Mesangial cell (primary cell): Measurements from ENCODE around the gene OR4K13. TPM values are rescaled to one million over a fixed set of nuclear protein-coding genes. Genes with fewer than 3 reads are reported as not detected.

Experiments
- total RNA-seq: library from RNA; depleted of rRNA; stranded (reverse); fragments of >200 nt; gene quantifications from 2 replicates; pipeline ENCODE4 v1.2.3, GENCODE V29; 2015

Gene OR4K13, protein sequence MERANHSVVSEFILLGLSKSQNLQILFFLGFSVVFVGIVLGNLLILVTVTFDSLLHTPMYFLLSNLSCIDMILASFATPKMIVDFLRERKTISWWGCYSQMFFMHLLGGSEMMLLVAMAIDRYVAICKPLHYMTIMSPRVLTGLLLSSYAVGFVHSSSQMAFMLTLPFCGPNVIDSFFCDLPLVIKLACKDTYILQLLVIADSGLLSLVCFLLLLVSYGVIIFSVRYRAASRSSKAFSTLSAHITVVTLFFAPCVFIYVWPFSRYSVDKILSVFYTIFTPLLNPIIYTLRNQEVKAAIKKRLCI
- not detected in 2 replicates for total RNA-seq

DNA sequence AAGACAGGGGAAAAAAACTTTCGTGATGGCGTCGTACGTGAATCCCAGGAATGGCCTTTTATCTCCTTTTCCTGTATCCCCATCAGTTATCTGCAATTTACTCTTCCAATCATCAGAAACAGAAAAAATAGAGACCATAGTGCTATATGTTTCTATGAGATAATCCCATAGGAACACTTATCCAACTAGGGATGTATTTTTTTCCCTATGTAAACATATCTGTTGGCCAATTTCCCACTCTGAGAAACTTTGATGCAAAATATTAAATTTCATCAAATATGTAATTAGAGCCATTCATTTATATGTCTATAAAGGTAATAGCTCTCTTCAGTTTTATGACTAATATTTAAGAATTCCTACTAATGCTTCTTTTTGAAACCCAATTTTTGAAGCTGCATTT, at the start of gene OR4K13:
Gene OR4K13 (minus strand): TSS at position 101 of the 400 bp plus-strand sequence. CDS start 1,280 bp downstream, outside the sequence.

DNA sequence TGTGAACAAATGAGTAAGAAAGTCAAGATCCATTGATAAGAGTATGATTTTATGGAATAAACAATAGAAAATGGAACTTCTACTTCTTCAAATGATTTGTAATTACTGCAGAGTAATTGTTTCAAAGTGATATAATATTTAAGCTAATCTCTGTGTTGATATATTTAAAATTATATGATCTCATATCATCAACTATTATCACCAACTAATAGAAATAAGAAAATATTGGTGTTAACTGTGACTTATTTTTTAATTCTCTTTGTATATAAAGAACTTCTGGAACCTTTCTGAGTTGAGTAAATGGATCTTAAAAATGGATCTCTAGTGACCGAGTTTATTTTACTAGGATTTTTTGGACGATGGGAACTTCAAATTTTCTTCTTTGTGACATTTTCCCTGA, 23.9 kb upstream of the OR4K13 start, which contains the start of gene OR4L1:
Gene OR4L1 (plus strand): TSS at position 301 of the 400 bp plus-strand sequence. CDS start 0 bp downstream, at position 301.

DNA sequence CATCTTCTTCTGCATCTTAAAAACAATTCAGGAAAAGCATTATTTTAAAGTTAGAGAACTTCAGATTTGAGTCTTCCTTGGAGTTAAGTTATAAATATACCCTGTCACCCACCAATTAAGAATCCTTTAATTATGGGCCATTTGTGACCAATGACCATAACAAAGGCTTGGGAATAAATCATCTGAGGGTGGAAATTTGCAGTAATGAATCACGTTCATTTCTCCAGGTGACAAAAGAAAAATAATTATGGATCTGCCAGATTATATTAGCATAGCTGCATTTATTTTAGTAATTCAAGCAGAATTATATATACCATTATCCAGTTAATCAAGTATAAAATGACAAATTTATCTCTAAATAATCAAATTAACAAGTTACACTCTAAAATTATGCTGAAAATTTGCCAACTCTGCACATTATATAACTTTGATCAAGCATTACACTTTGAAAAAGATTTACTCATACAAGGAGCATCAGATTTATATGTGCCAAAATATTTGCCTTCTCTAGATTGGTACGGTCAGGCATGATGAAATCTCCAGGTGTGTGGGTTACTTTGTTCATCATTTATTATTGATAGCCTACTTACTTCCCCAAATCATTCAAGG, 16.5 kb downstream of the OR4K13 start, which contains the start of gene OR4K14:
Gene OR4K14 (minus strand): TSS at position 51 of the 609 bp plus-strand sequence. CDS start 4,114 bp downstream, outside the sequence.

DNA sequence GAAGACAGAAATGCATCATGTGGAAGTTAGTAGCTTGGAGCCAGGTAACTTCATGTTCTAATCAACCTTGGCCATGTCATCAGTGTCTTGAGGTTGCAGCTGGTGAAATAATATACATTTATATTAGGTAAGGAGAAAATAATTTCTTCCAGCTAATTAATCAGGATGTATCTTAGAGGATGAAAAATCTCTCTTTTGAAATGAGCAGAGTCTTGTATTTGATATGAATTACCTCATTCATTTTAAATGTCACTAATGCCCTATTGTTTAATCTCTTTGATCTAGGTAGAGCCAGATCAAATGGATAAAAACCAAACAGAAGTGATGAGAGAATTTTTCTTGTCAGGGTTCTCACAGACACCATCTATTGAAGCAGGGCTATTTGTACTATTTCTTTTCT, 34.0 kb downstream of the OR4K13 start, which contains the start of gene OR4Q2:
Gene OR4Q2 (plus strand): TSS at position 301 of the 400 bp plus-strand sequence.

Other genes with a start within 250 kb of the OR4K13 start
- gene OR4N2, start 232.3 kb downstream of the OR4K13 start, total RNA-seq = not detected in 2 replicates
- gene OR4K2, start 160.9 kb downstream of the OR4K13 start, total RNA-seq = not detected in 2 replicates
- not detected in 2 replicates for gene OR4K5, start 115.4 kb downstream of the OR4K13 start, total RNA-seq
- gene OR4K1, start 105.1 kb downstream of the OR4K13 start, total RNA-seq = not detected in 2 replicates
- not detected in 2 replicates for gene OR4K15, start 60.4 kb downstream of the OR4K13 start, total RNA-seq
- gene OR4Q2, start 33.9 kb downstream of the OR4K13 start, total RNA-seq = not detected in 2 replicates
- gene OR4K14, start 16.7 kb downstream of the OR4K13 start, total RNA-seq = not detected in 2 replicates
- not detected in 2 replicates for gene OR4L1, start 24.0 kb upstream of the OR4K13 start, total RNA-seq
- not detected in 2 replicates for gene OR4K17, start 74.7 kb upstream of the OR4K13 start, total RNA-seq
- gene OR4N5, start 102.8 kb upstream of the OR4K13 start, total RNA-seq = not detected in 2 replicates
- gene OR11G2, start 154.9 kb upstream of the OR4K13 start, total RNA-seq = not detected in 2 replicates
- not detected in 2 replicates for gene OR11H6, start 187.7 kb upstream of the OR4K13 start, total RNA-seq
- gene OR11H7, start 192.9 kb upstream of the OR4K13 start, total RNA-seq = not detected in 2 replicates
- not detected in 2 replicates for gene OR11H4, start 203.2 kb upstream of the OR4K13 start, total RNA-seq